ENCODE data around the gene PTPRS. TPM values are rescaled to one million over a fixed set of nuclear protein-coding genes. Genes with fewer than 3 reads are reported as not detected.
A peak's percentile ranks its signal among the peaks of the same experiment; 100 is the strongest.

The PTPRS gene
- total and polyA plus RNA-seq, 2 experiments from 2014 or later: 46.0 to 351 TPM

GRCh38 chr19:5292453-5292821 is 48.2 kb downstream of the PTPRS start:
- Histone ChIP-seq H3K4me3 (peak overlapping the region; percentile 46), H3K36me3 (no peaks in the 10 kb centered on the region), H3K27ac (peak overlapping the region; percentile 87), H3K27me3 (no peaks in the 10 kb centered on the region), H3K9me3 (ENCODE audit: low read depth) (no peaks in the 10 kb centered on the region), H3K4me1 (ENCODE audit: low read depth) (peaks cover 4% of the 10 kb centered on the region)
- DNase-seq (ENCODE audit: low read depth in 1 of 2, low spot score in 1 of 2): no peak
- no peak for TF ChIP-seq CTCF (IDR thresholded peaks at IDR 0.05; ENCODE audit: low read depth, low read length)

GRCh38 chr19:5291588-5292193 is 48.9 kb downstream of the PTPRS start:
- no peak for DNase-seq (ENCODE audit: low read depth in 1 of 2, low spot score in 1 of 2)
- H3K4me3 ChIP-seq: peak overlapping the region; percentile 46
- H3K9me3 ChIP-seq (ENCODE audit: low read depth): no peaks in the 10 kb centered on the region
- H3K36me3 ChIP-seq: no peaks in the 10 kb centered on the region
- no peak for TF ChIP-seq CTCF (IDR thresholded peaks at IDR 0.05; ENCODE audit: low read depth, low read length)
- H3K27ac ChIP-seq: no peak overlapping the region
- peaks cover 4% of the 10 kb centered on the region for H3K4me1 ChIP-seq (ENCODE audit: low read depth)
- H3K27me3 ChIP-seq: no peaks in the 10 kb centered on the region

Other genes starting within 250 kb of the PTPRS start
- gene ZNRF4, start 114.6 kb upstream of the PTPRS start, total RNA-seq: not detected in 2 replicates
- gene ZNRF4, start 114.6 kb upstream of the PTPRS start, polyA plus RNA-seq: 0.60 TPM in 1 of 2 replicates, not detected in the other
- 1.3 and 2.4 TPM in 2 replicates for gene TINCR, start 227.1 kb upstream of the PTPRS start, total RNA-seq
- gene TINCR, start 227.1 kb upstream of the PTPRS start, polyA plus RNA-seq: 1.9 and 3.7 TPM in 2 replicates

Measured in cardiac muscle cell (in vitro differentiated cells and primary cell).